T-helper 1 cell treated with Interleukin-12 subunit alpha and Interleukin-12 subunit beta and Interleukin-4 antibody, amounts not matched to agents 30 ng/mL and 1 ng/mL, for 36 hours (primary cell): Measurements from ENCODE around the gene PRRT2. TPM values are rescaled to one million over a fixed set of nuclear protein-coding genes. Genes with fewer than 3 reads are reported as not detected.

Source experiments
- intact Hi-C: fragments of 100-400 bp; cut with micrococcal nuclease; formaldehyde crosslinking; loops from one replicate; pipeline ENCODE4 v1.15.1; 2024
- total RNA-seq: library from RNA; stranded (reverse); gene quantifications from 2 replicates; pipeline ENCODE4 v1.2.3, GENCODE V29; 2022

PRRT2 gene
- total RNA-seq, 1 donor from 2014 or later: 0.91 TPM

- intact Hi-C loops: no loop called here
These were observed 1.3 kb upstream of the PRRT2 start for GRCh38 chr16:29810699-29811169.

DNA sequence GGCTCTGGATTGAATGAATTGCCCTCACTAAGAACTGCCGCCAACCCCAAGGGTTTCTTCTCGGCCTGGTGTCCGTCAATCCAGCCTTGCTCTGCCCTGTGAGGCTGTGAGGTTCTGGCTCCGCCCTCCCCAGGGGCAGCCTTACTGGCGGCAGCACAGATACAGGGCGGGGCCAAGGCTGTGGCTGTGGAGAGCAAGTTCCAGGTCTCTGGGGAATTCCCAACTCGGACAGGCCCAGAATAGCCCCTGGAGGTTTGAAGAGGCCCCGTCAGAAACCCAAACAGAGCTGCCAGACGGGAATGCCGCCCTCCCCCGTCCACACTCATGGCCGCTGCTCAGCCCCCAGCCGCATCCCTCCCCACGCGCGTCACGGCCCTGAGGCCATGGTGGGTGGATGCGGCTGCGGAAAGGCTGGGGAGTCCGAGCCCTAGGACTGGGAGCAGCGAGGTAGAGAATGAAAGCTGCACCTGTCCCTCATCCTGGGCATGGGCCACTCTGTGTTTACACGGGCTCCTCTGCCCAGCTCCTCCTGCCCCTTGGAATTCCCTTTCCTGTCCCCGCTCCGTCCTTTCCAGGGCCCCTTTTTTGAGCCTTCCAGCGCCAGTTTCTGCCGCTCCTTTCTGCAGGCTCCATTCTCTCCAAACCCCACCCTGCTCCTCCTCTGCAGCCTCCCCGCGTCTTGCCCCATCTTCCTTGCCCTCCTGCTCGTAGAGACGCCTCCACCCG is 660 bp upstream of the PRRT2 start:
- intact Hi-C loops: no loop called here

- intact Hi-C loops: no loop called here
These were observed 1.0 kb downstream of the PRRT2 start for GRCh38 chr16:29812754-29813643.

DNA sequence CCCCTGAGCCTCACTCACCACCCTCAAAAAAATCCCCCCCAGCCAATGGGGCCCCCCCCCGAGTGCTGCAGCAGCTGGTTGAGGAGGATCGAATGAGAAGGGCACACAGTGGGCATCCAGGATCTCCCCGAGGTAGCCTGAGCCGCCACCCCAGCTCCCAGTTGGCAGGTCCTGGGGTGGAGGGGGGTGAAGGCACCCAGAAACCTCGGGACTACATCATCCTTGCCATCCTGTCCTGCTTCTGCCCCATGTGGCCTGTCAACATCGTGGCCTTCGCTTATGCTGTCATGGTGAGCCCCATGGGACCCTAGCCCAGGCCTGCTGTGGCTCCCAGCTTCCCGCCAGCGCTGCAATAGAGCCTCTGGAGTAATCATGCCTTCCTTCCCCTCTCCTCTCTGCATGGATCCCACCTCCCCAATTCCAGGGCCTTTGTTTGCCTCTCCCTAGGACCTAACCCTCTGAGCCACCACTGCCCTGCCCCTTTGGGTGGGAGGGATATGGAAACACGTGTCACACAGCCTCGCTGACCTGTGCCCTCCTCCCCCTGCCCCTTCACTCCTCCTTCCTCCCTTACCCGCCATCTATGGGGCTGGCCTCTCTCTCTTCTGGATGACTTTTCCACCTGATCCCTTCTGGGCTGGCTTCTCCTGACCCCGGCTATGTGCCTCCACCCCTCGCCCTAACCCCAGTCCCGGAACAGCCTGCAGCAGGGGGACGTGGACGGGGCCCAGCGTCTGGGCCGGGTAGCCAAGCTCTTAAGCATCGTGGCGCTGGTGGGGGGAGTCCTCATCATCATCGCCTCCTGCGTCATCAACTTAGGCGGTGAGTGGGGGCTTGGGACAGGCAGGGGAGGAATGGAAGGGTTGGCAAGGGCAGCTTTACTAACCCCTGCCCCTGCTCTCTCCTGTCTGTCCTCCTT is 1.9 kb downstream of the PRRT2 start:
- intact Hi-C loops: no loop called here

- intact Hi-C loops: no loop called here
These were observed 2.6 kb downstream of the PRRT2 start for GRCh38 chr16:29814592-29814991.

DNA sequence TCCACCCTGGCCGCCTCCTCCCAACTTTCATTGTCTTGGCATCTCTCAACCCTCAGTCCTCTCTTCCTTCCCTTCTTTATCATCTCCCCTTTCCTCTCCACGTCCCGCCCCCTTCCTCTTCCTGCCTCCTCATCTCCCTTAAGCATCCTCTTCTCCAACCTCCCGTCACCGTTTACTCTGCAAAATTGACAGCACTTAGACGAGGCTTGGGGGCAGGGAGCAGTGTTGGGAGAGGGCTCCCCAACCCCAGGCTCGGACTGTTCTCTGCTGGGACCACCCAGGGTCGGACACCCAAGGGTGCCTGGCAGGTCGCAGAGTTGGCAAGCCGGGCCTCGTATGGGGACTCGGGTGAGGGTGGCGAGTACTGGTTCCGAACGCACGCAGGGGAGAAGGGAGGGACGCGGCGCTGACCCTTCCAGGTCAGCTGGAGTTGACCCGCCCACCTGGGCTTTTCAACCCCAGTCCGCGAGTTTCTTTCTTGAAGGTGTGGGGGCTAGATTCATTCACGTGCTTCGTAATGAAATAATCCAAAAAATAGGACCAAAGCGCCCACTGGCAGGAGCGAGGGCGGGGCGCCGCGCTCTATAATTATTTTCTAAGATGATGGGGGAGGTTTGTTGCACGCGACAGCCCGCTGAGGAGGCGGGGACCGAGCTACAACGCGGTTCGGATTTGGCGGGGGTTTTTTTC is 3.2 kb downstream of the PRRT2 start:
- intact Hi-C loops: no loop called here

- intact Hi-C loops: loop anchor here (1.0 to 2.0 kb wide), 8 partner anchors 9 to 842 kb away; partner anchors contain the start of genes CDIPT, FBRS, KIF22 and TAOK2
These were observed 4.0 kb downstream of the PRRT2 start, which contains the start of gene PAGR1 for GRCh38 chr16:29815793-29816693. Gene PAGR1 (plus strand): TSS chr16:29816152. CDS start chr16:29816526, 374 bp downstream.

GRCh38 chr16:29816694-29817441 is 4.9 kb downstream of the PRRT2 start:
- intact Hi-C loops: loop anchor here (1.0 to 2.0 kb wide), 8 partner anchors 8 to 841 kb away; partner anchors contain the start of genes CDIPT, FBRS, KIF22 and TAOK2

DNA sequence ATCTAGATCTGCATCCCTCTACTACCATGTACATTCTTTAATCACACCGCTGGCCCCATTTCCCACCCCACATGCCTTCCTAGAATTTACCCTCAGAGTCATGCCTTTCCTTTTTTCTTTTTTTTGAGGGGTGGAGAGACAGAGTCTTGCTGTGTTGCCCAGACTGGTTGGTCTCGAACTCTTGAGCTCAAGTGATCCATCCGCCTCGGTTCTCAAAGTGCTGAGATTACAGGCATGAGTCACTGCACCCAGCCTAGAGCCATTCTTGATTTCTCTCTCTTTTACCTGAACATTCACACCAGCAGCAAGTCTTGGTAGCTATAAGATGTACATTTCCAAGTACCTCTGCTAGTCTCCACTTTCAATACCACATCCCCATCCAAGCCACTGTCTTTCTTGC is 6.1 kb downstream of the PRRT2 start:
- intact Hi-C loops: no loop called here

GRCh38 chr16:29819506-29819905 is 7.5 kb downstream of the PRRT2 start:
- intact Hi-C loops: no loop called here

DNA sequence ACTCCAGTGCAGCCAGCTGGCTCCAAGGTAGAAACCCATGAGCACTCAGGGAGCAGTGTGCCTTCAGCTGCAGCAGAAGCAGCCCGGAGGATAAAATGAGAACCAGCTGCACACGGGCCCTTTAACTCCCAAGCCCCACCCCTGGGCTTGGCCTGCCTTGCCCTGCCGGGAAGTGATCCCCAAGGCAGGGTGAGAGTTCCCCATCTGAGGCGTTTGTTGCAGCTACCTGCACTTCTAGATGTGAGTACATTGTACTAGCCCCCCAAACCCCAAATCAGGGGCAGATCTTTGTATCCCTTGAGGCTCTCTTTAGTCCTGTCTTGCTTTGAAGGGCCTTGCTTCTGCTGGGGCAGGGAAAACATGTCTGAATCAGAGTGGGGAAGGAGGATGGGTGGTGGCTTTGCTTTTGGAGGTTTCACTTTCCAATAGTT is 8.3 kb downstream of the PRRT2 start, which contains the start of gene MVP:
Gene MVP (plus strand): TSS at position 192 of the 431 bp plus-strand sequence. CDS start 10,088 bp downstream, outside the sequence.
- intact Hi-C loops: loop anchor here (1.0 to 10.0 kb wide), 7 partner anchors 15 to 207 kb away; partner anchors contain the start of genes C16orf54, CDIPT, KCTD13 and TMEM219

DNA sequence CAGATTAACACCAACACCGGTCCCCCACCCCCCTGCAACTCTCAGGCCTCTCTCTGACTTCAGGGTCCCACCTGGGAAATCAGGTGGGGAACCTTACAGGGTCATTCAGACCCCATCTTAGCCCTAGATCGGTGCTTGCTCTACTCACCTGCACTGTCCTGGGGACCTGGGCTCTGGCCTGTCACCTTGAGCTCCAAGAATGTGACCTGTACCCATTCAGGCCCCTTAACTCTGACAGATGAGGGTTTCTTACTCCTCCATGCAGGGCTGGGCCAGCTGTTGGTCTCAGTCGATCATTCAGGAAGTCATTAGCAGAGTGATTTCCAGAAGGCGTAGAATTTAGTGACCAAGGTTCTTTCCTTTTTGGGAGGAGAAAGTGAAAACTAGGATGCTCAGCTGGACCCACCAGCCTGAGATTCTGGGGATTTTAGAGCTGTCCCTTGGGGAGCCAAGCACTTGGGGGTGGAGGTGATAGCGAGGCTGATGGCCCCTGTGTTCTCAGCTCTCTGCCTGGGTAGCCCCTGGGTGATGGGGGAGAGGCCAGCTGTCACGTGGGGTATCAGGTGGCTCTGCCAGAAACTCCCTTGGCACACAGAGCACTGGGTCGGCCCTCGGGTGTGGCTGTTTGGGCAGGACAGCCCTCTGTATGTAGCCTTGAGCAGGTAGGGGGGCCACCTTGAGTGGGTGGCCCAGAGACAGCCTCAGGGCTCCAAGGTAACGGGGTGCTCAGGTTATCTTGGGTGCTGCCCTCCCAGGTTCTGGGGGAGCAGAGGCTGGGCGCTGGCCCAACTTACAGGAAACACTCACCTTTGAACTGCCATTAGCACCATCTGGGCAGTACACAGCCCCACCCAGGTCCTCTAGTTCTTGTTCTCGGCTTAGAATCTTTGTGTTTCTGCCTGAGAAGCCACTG is 9.0 kb downstream of the PRRT2 start:
- intact Hi-C loops: loop anchor here (1.0 to 10.0 kb wide), 7 partner anchors 16 to 208 kb away; partner anchors contain the start of genes C16orf54, CDIPT, KCTD13 and TMEM219

DNA sequence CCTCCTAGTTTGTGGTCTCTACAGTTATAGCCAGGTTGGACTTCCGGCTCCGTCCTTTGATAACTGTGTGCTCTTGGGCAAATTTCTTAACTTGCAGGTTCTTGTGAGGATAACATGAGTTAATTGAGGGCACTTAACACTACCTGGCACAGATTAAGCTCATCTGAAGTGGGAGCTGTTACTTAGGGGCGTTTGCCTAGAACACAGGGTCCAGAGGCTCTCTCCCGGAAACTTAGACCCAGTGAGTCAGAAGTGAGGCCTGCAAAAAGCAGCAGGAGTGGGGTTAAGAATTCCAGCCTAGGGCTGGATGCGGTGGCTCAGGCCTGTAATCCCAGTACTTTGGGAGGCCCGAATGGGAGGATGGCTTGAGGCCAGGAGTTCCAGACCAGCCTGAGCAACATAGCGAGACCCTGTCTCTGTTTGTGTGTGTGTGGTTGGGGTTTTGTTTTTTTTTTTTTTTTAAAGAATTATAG is 9.7 kb downstream of the PRRT2 start:
- intact Hi-C loops: loop anchor here (2.0 to 10.0 kb wide), 5 partner anchors 17 to 209 kb away; partner anchors contain the start of genes C16orf54, KCTD13 and TMEM219

DNA sequence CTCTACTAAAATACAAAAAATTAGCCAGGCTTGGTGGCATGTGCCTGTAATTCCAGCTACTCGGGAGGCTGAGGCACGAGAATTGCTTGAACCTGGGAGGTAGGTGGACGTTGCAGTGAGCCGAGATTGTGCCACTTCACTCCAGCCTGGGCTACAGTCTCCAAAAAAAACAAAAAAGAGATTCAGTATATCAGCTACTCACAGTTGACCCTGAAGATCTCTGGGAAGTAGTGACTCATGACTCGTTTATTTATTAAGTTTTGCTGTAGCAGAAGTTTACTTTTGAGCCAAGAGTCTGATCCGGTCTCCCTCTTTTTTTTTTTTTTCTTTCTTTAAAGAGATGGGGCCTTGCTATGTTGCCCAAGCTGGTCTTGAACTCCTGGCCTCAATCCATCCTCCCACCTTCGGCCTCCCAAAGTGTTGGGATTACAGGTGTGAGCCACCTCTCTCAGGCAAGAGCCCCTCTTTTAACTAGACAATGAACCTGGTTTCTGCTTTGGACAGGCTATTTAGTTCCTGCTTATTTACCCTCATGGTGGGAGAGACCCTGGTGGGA is 12.7 kb downstream of the PRRT2 start:
- intact Hi-C loops: loop anchor here (1.0 to 10.0 kb wide), 3 partner anchors 8 to 198 kb away; partner anchors contain the start of genes C16orf92, KCTD13 and PAGR1

DNA sequence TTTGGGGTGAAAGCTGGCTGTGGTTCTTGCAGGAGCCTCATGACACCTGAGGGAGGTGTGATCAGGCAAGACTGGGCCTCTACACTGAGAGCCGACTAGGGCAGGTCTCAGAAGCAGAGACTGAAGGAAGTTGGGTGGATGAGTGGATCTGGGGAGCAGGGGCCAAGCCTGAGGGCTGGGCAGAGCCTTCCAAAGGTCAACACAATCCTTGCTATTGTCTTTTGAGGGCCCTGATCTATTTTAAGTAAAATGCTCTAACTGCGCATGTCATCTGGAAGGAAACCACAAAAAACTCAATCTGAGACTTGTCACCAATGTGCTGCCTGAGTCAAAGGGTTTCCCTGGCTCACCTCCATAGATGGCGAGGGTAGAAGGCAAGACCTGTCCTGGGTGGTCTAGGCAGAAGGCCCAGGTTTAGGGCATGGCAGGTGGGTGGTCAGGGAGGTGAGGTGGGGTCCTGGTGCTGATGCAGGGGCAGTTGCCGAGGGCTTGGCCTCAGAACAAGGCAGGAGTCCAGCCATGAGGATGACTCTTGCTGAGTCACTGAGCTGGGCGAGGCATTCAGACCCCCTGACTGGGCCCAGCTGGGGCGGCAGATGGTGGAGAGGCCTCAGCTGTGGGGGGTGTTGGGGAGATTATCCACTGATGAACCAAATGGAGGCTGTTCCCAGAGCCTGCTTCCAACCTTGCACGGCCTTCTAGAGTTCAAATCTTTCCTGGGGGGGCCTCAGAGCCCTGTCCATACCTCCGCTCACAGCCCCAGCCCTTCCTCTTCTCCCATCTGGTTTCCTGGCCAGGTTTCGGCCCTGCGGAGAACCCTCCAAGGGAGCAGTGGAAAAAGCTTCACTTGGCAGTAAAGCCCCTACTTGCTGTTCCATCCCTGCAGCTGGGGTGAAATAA is 13.4 kb downstream of the PRRT2 start:
- intact Hi-C loops: loop anchor here (1.0 to 10.0 kb wide), 3 partner anchors 9 to 197 kb away; partner anchors contain the start of genes C16orf92, KCTD13 and PAGR1
